ENCODE data around the gene NCKIPSD. TPM values are rescaled to one million over a fixed set of nuclear protein-coding genes. Genes with fewer than 3 reads are reported as not detected.
A peak's percentile ranks its signal among the peaks of the same experiment; 100 is the strongest.

NCKIPSD gene
- polyA plus RNA-seq, 1 experiment: 25.4 TPM

GRCh38 chr3:48672522-48672921 lies 13.2 kb downstream of the NCKIPSD start:
- CTCF ChIA-PET: no interaction called here
- POLR2A ChIA-PET: interaction anchor here (0.7 kb wide), 1 partner anchor 35 kb away, joined by 3 read pairs; no protein-coding TSS in a partner anchor

GRCh38 chr3:48664929-48665328 lies 20.8 kb downstream of the NCKIPSD start:
- Histone ChIP-seq H3K27me3 (ENCODE audit: control insufficient read depth, insufficient read depth, low read length) (peaks cover 9% of the 10 kb centered on the region), H3K27ac (ENCODE audit: low read depth, low read length) (no peak overlapping the region), H3K4me3 (ENCODE audit: low read depth, low read length) (no peak overlapping the region), H3K9me3 (ENCODE audit: control insufficient read depth, insufficient read depth, low read length) (peaks cover 11% of the 10 kb centered on the region; the same call in 1 of the 2 replicates)
- DNase-seq (ENCODE audit: low read depth, low spot score): no peak
- POLR2A ChIA-PET: interaction anchor here (0.7 to 1.4 kb wide), 3 partner anchors 21 to 29 kb away, joined by 4 to 7 read pairs (median 5); partner anchors contain the start of gene SLC26A6
- CTCF ChIA-PET: interaction anchor here (0.6 to 3.6 kb wide), 9 partner anchors 11 to 441 kb away, joined by 3 to 10 read pairs (median 4); no protein-coding TSS in a partner anchor
- TF ChIP-seq CTCF (IDR thresholded peaks at IDR 0.05; ENCODE audit: low read depth, low read length): no peak

More at GRCh38 chr3:48672522-48672921, 13.2 kb downstream of the NCKIPSD start:
- no peaks in the 10 kb centered on the region for H3K9me3 ChIP-seq (ENCODE audit: control insufficient read depth, insufficient read depth, low read length)
- no peak for DNase-seq (ENCODE audit: low read depth, low spot score)
- H3K27ac ChIP-seq (ENCODE audit: low read depth, low read length): no peak overlapping the region
- no peaks in the 10 kb centered on the region for H3K27me3 ChIP-seq (ENCODE audit: control insufficient read depth, insufficient read depth, low read length)
- no peak for TF ChIP-seq CTCF (IDR thresholded peaks at IDR 0.05; ENCODE audit: low read depth, low read length)
- no peak overlapping the region for H3K4me3 ChIP-seq (ENCODE audit: low read depth, low read length)

GRCh38 chr3:48664313-48664644 lies 21.4 kb downstream of the NCKIPSD start:
- POLR2A ChIA-PET: interaction anchor here (0.6 to 1.8 kb wide), 7 partner anchors 10 to 53 kb away, joined by 3 to 5 read pairs (median 4); partner anchors contain the start of genes IP6K2, NCKIPSD and SLC26A6
- H3K27ac ChIP-seq (ENCODE audit: low read depth, low read length): peak overlapping the region; percentile 98
- CTCF ChIA-PET: interaction anchor here (0.6 to 3.6 kb wide), 9 partner anchors 17 to 228 kb away, joined by 3 to 13 read pairs (median 4); partner anchors contain the start of gene SLC26A6

GRCh38 chr3:48663489-48664312 lies 22.0 kb downstream of the NCKIPSD start:
- POLR2A ChIA-PET: interaction anchor here (0.6 to 2.4 kb wide), 13 partner anchors 10 to 103 kb away, joined by 3 to 12 read pairs (median 4); partner anchors contain the start of genes IP6K2, NCKIPSD and SLC26A6
- H3K4me3 ChIP-seq (ENCODE audit: low read depth, low read length): peak overlapping the region; percentile 66
- peak; percentile 98 for DNase-seq (ENCODE audit: low read depth, low spot score)
- CTCF ChIA-PET: interaction anchor here (0.6 to 3.6 kb wide), 9 partner anchors 17 to 228 kb away, joined by 3 to 13 read pairs (median 4); partner anchors contain the start of gene SLC26A6
- peaks cover 9% of the 10 kb centered on the region for H3K27me3 ChIP-seq (ENCODE audit: control insufficient read depth, insufficient read depth, low read length)
- peak; percentile 74 for TF ChIP-seq CTCF (IDR thresholded peaks at IDR 0.05; ENCODE audit: low read depth, low read length)
- H3K9me3 ChIP-seq (ENCODE audit: control insufficient read depth, insufficient read depth, low read length): peaks cover 11% of the 10 kb centered on the region; the same call in 1 of the 2 replicates
- peak overlapping the region; percentile 98 for H3K27ac ChIP-seq (ENCODE audit: low read depth, low read length)

More at GRCh38 chr3:48664313-48664644, 21.4 kb downstream of the NCKIPSD start:
- Histone ChIP-seq H3K27me3 (ENCODE audit: control insufficient read depth, insufficient read depth, low read length) (peaks cover 9% of the 10 kb centered on the region), H3K4me3 (ENCODE audit: low read depth, low read length) (no peak overlapping the region; the same call in 1 of the 2 replicates), H3K9me3 (ENCODE audit: control insufficient read depth, insufficient read depth, low read length) (peaks cover 11% of the 10 kb centered on the region; the same call in 1 of the 2 replicates)
- no peak for TF ChIP-seq CTCF (IDR thresholded peaks at IDR 0.05; ENCODE audit: low read depth, low read length)
- DNase-seq (ENCODE audit: low read depth, low spot score): no peak
